ENCODE data around the gene TMEM134.
A peak's percentile ranks its signal among the peaks of the same experiment; 100 is the strongest.
"Not testable (repeated sequence)": the region's sequence is repeated elsewhere in the genome, so short reads cannot be mapped to it uniquely, and the experiment has no call there.

The TMEM134 gene

DNA sequence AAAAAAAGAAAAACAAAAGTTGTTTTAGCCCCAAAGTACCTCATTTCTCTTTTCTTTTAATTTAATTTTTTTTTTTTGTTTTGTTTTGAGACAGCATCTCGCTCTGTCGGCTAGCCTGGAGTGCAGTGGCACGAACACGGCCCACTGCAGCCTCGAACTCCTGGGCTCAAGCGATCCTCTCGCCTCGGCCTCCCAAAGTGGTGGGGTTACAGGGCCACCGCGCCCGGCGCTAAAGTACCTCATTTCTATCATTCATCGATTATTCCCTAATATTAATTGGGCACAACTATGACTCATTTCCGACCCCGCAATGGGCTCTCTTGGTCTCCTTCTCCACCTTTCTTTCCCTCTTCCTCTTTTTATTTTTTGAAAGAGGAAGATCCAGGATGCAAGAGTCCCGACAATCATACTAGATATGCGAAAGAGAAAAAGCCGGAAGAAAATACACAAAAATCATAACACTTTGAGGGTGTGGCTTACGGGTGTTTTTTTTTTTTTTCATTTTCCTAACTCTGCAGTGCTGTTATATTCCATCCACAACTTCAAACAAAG, 13.3 kb upstream of the TMEM134 start:
- no peak for DNase-seq (ENCODE audit: low read depth)
- H3K4me3 ChIP-seq (ENCODE audit: low read depth, low read length), result peak overlapping the region; percentile 65
- TF ChIP-seq, protein P1, sequence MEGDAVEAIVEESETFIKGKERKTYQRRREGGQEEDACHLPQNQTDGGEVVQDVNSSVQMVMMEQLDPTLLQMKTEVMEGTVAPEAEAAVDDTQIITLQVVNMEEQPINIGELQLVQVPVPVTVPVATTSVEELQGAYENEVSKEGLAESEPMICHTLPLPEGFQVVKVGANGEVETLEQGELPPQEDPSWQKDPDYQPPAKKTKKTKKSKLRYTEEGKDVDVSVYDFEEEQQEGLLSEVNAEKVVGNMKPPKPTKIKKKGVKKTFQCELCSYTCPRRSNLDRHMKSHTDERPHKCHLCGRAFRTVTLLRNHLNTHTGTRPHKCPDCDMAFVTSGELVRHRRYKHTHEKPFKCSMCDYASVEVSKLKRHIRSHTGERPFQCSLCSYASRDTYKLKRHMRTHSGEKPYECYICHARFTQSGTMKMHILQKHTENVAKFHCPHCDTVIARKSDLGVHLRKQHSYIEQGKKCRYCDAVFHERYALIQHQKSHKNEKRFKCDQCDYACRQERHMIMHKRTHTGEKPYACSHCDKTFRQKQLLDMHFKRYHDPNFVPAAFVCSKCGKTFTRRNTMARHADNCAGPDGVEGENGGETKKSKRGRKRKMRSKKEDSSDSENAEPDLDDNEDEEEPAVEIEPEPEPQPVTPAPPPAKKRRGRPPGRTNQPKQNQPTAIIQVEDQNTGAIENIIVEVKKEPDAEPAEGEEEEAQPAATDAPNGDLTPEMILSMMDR (IDR thresholded peaks at IDR 0.05; ENCODE audit: control insufficient read depth, extremely low read depth, insufficient read depth), result no peak

DNA sequence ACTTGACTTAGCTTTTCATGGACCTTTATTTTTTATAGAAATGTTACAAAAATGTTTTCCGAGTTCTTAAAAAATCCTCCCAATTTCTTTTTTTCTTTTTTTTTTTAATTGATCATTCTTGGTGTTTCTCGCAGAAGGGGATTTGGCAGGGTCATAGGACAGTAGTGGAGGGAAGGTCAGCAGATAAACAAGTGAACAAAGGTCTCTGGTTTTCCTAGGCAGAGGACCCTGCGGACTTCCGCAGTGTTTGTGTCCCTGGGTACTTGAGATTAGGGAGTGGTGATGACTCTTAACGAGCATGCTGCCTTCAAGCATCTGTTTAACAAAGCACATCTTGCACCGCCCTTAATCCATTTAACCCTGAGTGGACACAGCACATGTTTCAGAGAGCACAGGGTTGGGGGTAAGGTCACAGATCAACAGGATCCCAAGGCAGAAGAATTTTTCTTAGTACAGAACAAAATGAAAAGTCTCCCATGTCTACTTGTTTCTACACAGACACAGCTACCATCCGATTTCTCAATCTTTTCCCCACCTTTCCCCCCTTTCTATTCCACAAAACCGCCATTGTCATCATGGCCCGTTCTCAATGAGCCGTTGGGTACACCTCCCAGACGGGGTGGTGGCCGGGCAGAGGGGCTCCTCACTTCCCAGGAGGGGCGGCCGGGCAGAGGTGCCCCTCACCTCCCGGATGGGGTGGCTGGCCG, 8.4 kb upstream of the TMEM134 start:
- H3K4me3 ChIP-seq (ENCODE audit: low read depth, low read length); DNase-seq (ENCODE audit: low read depth): not testable (repeated sequence)

DNA sequence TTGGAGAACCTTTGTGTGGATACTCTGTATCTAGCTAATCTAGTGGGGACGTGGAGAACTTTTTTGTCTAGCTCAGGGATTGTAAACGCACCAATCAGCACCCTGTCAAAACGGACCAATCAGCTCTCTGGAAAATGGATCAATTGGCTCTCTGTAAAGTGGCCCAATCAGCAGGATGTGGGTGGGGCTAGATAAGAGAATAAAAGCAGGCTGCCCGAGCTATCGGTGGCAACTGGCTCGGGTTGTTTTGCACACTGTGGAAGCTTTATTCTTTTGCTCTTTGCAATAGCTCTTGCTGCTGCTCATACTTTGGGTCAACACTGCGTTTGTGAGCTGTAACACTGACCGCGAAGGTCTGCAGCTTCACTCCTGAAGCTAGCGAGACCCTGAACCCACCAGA, 7.6 kb upstream of the TMEM134 start:
- DNase-seq (ENCODE audit: low read depth), result not testable (repeated sequence)

DNA sequence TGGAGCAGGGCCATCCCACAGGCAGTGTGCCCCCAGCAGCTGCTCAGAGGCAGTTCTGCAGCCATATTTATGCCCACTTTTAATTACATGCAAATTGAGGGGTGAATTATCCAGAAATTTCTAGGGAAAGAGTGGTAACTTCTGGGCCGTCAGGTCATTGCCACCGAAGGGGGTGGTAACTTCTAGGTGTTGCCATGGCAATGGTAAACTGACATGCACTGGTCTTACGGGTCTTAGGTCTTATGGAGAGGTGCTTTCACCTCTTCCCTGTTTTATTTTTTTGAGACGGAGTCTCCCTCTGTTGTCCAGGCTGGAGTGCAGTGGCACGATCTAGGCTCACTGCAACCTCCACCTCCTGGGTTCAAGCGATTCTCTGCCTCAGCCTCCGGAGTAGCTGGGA, 3.8 kb upstream of the TMEM134 start:
- no peak overlapping the region for H3K4me3 ChIP-seq (ENCODE audit: low read depth, low read length)
- DNase-seq (ENCODE audit: low read depth), result no peak
- TF ChIP-seq, protein P1 (IDR thresholded peaks at IDR 0.05; ENCODE audit: control insufficient read depth, extremely low read depth, insufficient read depth), result no peak

More for the DNA sequence above, 7.6 kb upstream of the TMEM134 start:
- not testable (repeated sequence) for H3K4me3 ChIP-seq (ENCODE audit: low read depth, low read length)

DNA sequence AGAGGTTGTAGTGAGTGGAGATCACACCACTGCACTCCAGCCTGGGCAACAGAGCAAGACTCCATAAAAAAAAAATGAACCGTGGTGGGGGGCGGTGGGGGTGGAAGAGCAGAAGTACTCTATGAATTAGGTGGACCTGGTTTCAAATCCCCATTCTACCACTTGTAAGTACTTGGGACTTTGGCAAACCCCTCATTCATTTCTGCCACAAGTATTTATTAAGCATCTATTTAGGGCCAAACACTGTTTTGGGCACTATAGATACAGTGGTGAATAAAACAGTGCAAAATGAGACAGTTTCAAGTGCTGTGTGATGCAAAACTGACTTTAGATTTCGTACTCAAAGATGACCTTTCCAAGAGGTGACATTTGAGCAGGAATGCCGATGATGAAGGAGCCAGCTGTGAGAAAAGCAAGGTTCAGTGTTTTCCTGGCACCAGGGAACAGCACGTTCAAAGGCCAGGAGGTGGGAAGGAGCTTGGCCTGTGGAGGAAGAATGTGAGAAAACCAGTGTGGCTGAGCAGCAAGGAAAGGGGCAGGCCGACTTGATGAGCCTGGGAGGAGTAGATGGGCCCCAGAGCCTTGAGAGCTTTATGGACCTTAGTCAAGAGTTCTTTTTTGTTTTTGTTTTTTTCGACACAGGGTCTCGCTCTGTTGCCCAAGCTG, 1.4 kb upstream of the TMEM134 start:
- TF ChIP-seq, protein P1 (IDR thresholded peaks at IDR 0.05; ENCODE audit: control insufficient read depth, extremely low read depth, insufficient read depth), result no peak
- no peak overlapping the region for H3K4me3 ChIP-seq (ENCODE audit: low read depth, low read length)
- no peak for DNase-seq (ENCODE audit: low read depth)

DNA sequence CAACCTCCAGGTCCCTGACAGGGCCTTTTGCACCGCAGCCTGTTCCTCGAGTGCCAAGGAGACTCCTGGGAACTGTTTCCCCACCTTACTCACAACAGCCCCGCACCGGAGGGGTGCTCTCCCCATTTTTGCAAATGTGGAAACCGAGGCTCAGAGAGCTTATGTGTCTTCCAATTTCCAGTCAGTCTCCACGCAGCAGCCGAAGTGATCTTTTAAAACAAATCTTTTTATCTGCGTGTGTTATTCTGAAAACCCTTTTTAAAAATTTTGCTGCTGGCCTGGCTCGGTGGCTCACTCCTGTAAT, 409 bp upstream of the TMEM134 start:
- TF ChIP-seq, protein P1 (IDR thresholded peaks at IDR 0.05; ENCODE audit: control insufficient read depth, extremely low read depth, insufficient read depth), result no peak
- DNase-seq (ENCODE audit: low read depth), result no peak
- peak overlapping the region; percentile 76 for H3K4me3 ChIP-seq (ENCODE audit: low read depth, low read length)

DNA sequence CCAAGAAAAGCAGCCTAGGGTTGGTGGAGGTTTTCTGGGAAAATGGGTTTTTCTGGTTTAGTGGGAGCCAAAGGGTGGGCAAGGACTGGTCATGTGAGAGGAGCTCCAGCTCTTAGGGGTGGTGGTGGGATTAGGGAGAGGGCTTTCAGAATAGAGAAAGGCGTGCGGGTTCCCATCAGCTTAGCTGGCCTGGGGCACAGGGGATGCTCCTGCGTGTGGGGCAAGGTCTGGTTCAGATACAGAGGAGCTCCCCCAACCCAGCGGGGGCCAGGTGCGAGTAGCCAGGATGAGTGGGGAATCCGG, 644 bp downstream of the TMEM134 start:
- no peak for DNase-seq (ENCODE audit: low read depth)
- TF ChIP-seq, protein P1 (IDR thresholded peaks at IDR 0.05; ENCODE audit: control insufficient read depth, extremely low read depth, insufficient read depth), result no peak

DNA sequence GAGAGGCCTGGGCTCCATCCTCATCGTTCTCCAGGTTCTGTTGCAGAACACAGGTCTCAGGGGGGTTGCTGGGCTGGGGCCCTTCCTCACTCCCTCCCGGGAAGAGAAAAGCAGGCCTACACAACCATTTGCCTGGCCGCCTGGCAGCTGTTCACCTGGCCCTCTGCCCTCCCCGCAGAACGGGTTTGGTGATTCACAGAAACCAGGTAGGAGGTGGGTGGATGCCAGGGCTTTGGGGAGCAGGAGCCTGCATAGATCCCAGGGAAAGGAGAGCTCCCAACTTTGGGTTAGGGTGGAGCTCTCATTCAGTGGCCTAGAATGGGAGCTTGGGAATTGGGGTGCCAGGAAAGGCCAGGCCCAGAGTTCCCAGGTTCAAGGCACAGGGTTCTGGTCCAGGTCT, 995 bp downstream of the TMEM134 start:
- peak overlapping the region; percentile 76 for H3K4me3 ChIP-seq (ENCODE audit: low read depth, low read length)
- TF ChIP-seq, protein P1 (IDR thresholded peaks at IDR 0.05; ENCODE audit: control insufficient read depth, extremely low read depth, insufficient read depth), result no peak
- peak; percentile 89 for DNase-seq (ENCODE audit: low read depth)

More for the DNA sequence above, 644 bp downstream of the TMEM134 start:
- H3K4me3 ChIP-seq (ENCODE audit: low read depth, low read length), result peak overlapping the region; percentile 76

Data from LNCaP clone FGC (cell line).